ENCODE data around the gene SLC35F6.
A peak's percentile ranks its signal among the peaks of the same experiment; 100 is the strongest.

SLC35F6 gene, protein sequence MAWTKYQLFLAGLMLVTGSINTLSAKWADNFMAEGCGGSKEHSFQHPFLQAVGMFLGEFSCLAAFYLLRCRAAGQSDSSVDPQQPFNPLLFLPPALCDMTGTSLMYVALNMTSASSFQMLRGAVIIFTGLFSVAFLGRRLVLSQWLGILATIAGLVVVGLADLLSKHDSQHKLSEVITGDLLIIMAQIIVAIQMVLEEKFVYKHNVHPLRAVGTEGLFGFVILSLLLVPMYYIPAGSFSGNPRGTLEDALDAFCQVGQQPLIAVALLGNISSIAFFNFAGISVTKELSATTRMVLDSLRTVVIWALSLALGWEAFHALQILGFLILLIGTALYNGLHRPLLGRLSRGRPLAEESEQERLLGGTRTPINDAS

DNA sequence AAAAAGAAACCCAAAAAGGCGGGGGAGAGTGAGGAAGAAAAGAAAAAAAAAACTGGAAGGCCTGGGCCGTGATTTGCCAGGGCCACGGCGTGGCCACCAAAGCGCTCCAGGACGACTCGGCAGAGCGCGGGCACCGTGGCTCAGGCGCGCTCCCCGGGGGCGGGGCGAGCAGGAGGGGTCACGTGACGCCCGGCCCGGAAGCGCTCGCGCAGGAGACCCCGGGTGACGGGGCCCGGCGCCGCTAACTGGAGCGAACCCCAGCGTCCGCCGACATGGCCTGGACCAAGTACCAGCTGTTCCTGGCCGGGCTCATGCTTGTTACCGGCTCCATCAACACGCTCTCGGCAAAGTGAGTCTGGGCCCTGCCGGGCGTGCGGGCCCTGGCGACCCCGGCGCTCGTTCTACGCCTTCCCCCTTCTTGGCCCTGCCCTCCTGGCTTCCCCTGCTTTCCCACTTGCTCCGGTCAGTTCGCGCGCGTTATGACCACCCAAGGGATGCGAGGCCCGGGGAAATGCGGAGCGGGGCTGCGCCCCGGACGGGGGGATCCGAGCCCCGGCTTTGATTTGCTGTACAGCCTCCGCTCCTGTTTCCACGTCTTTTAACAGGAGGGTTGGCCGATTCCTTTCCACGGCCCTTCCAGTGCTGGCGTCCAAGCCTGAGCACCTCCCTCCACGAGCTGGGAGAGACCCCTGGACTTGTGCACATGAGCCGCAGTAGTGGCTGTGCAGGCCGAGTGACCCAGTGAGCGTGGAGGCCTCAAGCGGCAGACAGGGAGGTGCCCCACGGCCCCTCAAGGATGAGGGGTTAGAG, at the start of gene SLC35F6:
TSS of gene SLC35F6 (plus strand) at position 207 of the 810 bp plus-strand sequence. CDS start at position 273, 66 bp downstream.
- H3K27ac ChIP-seq (ENCODE audit: low read depth, low read length), result no peak within 1 kb of the TSS
- no peak for TF ChIP-seq EZH2phosphoT487 (conservative IDR thresholded peaks at IDR 0.05; ENCODE audit: low read length)
- TF ChIP-seq, protein P1, sequence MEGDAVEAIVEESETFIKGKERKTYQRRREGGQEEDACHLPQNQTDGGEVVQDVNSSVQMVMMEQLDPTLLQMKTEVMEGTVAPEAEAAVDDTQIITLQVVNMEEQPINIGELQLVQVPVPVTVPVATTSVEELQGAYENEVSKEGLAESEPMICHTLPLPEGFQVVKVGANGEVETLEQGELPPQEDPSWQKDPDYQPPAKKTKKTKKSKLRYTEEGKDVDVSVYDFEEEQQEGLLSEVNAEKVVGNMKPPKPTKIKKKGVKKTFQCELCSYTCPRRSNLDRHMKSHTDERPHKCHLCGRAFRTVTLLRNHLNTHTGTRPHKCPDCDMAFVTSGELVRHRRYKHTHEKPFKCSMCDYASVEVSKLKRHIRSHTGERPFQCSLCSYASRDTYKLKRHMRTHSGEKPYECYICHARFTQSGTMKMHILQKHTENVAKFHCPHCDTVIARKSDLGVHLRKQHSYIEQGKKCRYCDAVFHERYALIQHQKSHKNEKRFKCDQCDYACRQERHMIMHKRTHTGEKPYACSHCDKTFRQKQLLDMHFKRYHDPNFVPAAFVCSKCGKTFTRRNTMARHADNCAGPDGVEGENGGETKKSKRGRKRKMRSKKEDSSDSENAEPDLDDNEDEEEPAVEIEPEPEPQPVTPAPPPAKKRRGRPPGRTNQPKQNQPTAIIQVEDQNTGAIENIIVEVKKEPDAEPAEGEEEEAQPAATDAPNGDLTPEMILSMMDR (IDR thresholded peaks at IDR 0.05; ENCODE audit: insufficient read depth, low read length, poor library complexity, severe bottlenecking), result no peak
- H3K27me3 ChIP-seq (ENCODE audit: low read length), result no peaks in the 10 kb centered on the region
- H3K9me3 ChIP-seq (ENCODE audit: insufficient read depth, low read length), result no peaks in the 10 kb centered on the region
- H3K79me2 ChIP-seq (ENCODE audit: insufficient read depth, low read length), result peaks cover 21% of the 10 kb centered on the region
- H3K4me2 ChIP-seq (ENCODE audit: low read depth, low read length, poor library complexity, severe bottlenecking), result peak within 1 kb of the TSS; percentile 67
- H3F3A ChIP-seq (ENCODE audit: insufficient read depth), result no peaks in the 10 kb centered on the region
- H3K4me3 ChIP-seq (ENCODE audit: insufficient read depth, low read length, poor library complexity, severe bottlenecking), result peak within 1 kb of the TSS; percentile 82
- no peaks in the 10 kb centered on the region for H3K36me3 ChIP-seq (ENCODE audit: low read length)
- H4K20me1 ChIP-seq (ENCODE audit: low read depth, low read length), result no peaks in the 10 kb centered on the region
- peak within 1 kb of the TSS; percentile 91 for H3K9ac ChIP-seq (ENCODE audit: low read length)
- no peaks in the 10 kb centered on the region for H3K9me2 ChIP-seq (replicated peaks; ENCODE audit: insufficient read depth, low read length)
- H2AFZ ChIP-seq (ENCODE audit: low read depth, low read length, severe bottlenecking), result peak within 1 kb of the TSS; percentile 93

DNA sequence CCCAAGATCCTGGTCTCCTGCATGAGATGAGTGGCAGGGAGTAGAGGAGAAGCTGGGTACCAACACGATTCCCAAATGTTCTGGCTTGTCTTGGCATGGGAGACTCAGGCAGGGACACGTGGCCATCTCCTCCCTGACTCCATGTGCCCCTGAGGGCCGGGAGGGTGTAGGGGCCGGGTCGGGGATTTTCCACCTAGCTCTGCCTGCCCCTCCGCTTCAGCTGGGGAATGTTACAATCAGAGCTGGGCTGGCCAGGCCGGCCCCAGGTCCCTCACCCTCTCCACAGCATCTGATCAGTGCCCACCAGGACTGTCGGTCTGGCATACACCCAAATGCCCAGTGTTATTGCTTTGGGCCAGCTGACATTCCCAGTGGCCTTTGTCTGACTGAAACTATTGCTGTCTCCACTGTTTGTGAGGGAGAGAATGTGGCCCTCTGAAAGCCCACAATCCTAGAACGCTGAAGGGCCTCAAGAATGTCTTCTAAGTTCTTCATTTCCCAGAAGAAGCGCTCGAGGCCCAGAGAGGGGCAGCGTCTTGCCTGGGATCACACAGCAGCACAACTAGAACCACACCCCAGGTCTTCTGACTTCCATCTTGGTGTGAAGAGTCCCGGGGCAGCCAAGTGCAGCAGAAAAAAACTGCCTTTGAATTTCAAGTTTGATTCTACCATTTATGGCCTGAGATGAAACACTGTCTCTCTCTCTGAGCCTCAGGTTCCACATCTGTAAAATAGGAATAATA, 48.4 kb upstream of the SLC35F6 start:
- Histone ChIP-seq H3K79me2 (ENCODE audit: insufficient read depth, low read length) (no peaks in the 10 kb centered on the region), H3K9me3 (ENCODE audit: insufficient read depth, low read length) (no peaks in the 10 kb centered on the region), H3K27ac (ENCODE audit: low read depth, low read length) (no peak overlapping the region), H2AFZ (ENCODE audit: low read depth, low read length, severe bottlenecking) (no peak overlapping the region), H3F3A (ENCODE audit: insufficient read depth) (no peaks in the 10 kb centered on the region), H3K27me3 (ENCODE audit: low read length) (no peaks in the 10 kb centered on the region), H3K4me2 (ENCODE audit: low read depth, low read length, poor library complexity, severe bottlenecking) (no peak overlapping the region), H3K9ac (ENCODE audit: low read length) (no peak overlapping the region), H3K36me3 (ENCODE audit: low read length) (no peaks in the 10 kb centered on the region), H3K9me2 (replicated peaks; ENCODE audit: insufficient read depth, low read length) (no peaks in the 10 kb centered on the region), H3K4me3 (ENCODE audit: insufficient read depth, low read length, poor library complexity, severe bottlenecking) (no peak overlapping the region), H4K20me1 (ENCODE audit: low read depth, low read length) (no peaks in the 10 kb centered on the region)
- TF ChIP-seq EZH2phosphoT487 (conservative IDR thresholded peaks at IDR 0.05; ENCODE audit: low read length), result no peak
- TF ChIP-seq, protein P1 (IDR thresholded peaks at IDR 0.05; ENCODE audit: insufficient read depth, low read length, poor library complexity, severe bottlenecking), result no peak

DNA sequence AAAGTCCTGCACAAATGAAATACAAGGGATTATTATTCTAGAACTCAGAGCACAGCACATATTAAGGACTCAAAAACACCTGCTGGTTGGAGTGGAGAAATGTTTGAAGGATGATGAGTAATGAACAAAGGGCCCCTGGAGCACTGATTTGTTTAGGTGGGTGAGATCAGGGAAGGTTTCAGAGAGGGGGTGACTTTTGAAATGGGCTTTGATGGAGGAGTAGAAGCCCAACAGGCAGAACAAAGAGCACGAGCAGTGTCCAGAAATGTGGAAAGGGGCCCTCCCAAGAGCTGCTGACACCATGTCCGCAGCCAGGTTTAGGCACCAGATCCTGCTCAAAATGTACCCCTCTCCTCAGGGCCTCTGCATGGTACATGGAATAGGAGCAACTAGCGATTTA, 47.7 kb upstream of the SLC35F6 start:
- no peak for TF ChIP-seq EZH2phosphoT487 (conservative IDR thresholded peaks at IDR 0.05; ENCODE audit: low read length)
- TF ChIP-seq, protein P1 (IDR thresholded peaks at IDR 0.05; ENCODE audit: insufficient read depth, low read length, poor library complexity, severe bottlenecking), result no peak
- Histone ChIP-seq H3K9ac (ENCODE audit: low read length) (no peak overlapping the region), H3K36me3 (ENCODE audit: low read length) (no peaks in the 10 kb centered on the region), H3K9me2 (replicated peaks; ENCODE audit: insufficient read depth, low read length) (no peaks in the 10 kb centered on the region), H4K20me1 (ENCODE audit: low read depth, low read length) (no peaks in the 10 kb centered on the region), H3K27me3 (ENCODE audit: low read length) (no peaks in the 10 kb centered on the region), H3F3A (ENCODE audit: insufficient read depth) (no peaks in the 10 kb centered on the region), H3K79me2 (ENCODE audit: insufficient read depth, low read length) (no peaks in the 10 kb centered on the region), H3K9me3 (ENCODE audit: insufficient read depth, low read length) (no peaks in the 10 kb centered on the region), H3K27ac (ENCODE audit: low read depth, low read length) (no peak overlapping the region), H3K4me3 (ENCODE audit: insufficient read depth, low read length, poor library complexity, severe bottlenecking) (no peak overlapping the region), H2AFZ (ENCODE audit: low read depth, low read length, severe bottlenecking) (no peak overlapping the region), H3K4me2 (ENCODE audit: low read depth, low read length, poor library complexity, severe bottlenecking) (no peak overlapping the region)

All from SU-DHL-6 (cell line).